Naive B cell (primary cell): ENCODE measurements around the gene FAM118B. TPM values are rescaled to one million over a fixed set of nuclear protein-coding genes. Genes with fewer than 3 reads are reported as not detected.
A peak's percentile ranks its signal among the peaks of the same experiment; 100 is the strongest.

ENCODE experiments used
- ATAC-seq, 2 donors: fragments of 150-1000 bp; cut with Tn5 transposase; 2 replicates each; pipeline ENCODE4 v1.10.0; 2021; ENCODE audit warnings: low read depth in 2 of 2, mild to moderate bottlenecking in 2 of 2, moderate library complexity in 2 of 2
- DNase-seq: peaks from one replicate; pipeline ENCODE4 v3.0.0; 2022
- H3K27ac Mint-ChIP-seq, 6 donors: one replicate each; pipeline ENCODE4 v1.8.0; 2020 to 2022; ENCODE audit warnings: mild to moderate bottlenecking in 6 of 6, mixed read lengths in 6 of 6, moderate library complexity in 5 of 6, inconsistent platforms in 2 of 6
- H3K27me3 Mint-ChIP-seq, 3 donors: one replicate each; pipeline ENCODE4 v1.8.0; 2021 to 2022; ENCODE audit warnings: mixed read lengths in 3 of 3, mild to moderate bottlenecking in 1 of 3
- H3K36me3 Mint-ChIP-seq, 2 donors: one replicate each; pipeline ENCODE4 v1.8.0; 2020 to 2022; ENCODE audit warnings: mixed read lengths in 2 of 2, inconsistent platforms in 1 of 2, mild to moderate bottlenecking in 1 of 2
- H3K4me1 Mint-ChIP-seq, 3 donors: one replicate each; pipeline ENCODE4 v1.8.0; 2020 to 2022; ENCODE audit warnings: mixed read lengths in 3 of 3, inconsistent platforms in 1 of 3, mild to moderate bottlenecking in 1 of 3, moderate library complexity in 1 of 3
- H3K4me3 Mint-ChIP-seq, 8 donors: one replicate each; pipeline ENCODE4 v1.8.0; 2020 to 2022; ENCODE audit warnings: mild to moderate bottlenecking in 8 of 8, mixed read lengths in 8 of 8, moderate library complexity in 8 of 8, inconsistent platforms in 2 of 8
- H3K9me3 Mint-ChIP-seq, 7 donors: one replicate each; pipeline ENCODE4 v1.8.0; 2020 to 2022; ENCODE audit warnings: mixed read lengths in 7 of 7, mild to moderate bottlenecking in 5 of 7, inconsistent platforms in 2 of 7, moderate library complexity in 1 of 7
- polyA plus RNA-seq, 6 donors: library from polyadenylated mRNA; unstranded; fragments of 300-500 nt; fragmentation: Illumina TruSeq; gene quantifications; one replicate each; pipeline ENCODE4 v1.2.3, GENCODE V29; 2021; ENCODE audit warnings: low read depth in 6 of 6

The FAM118B gene
- polyA plus RNA-seq, 6 donors from 2014 or later, result 9.7 to 15.2 (median 11.8) TPM

DNA sequence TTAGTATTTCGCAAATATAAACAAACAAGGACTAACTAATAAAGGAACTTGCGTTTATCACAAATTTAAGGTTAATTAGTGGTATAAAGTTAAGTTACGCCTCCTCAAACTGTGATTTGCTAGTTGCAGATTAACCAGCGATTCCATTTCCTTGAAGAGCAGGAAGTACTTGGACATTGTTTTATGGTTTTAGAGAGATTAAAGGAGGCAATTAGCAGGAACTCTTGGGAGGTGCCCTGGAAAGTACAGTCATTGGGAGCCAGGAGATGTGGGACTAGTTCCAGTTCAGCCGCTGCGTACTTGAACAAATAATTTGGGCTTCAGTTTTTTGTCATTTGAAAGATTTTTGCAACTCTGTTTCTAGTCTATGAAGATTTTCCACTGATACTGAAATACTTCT lies 3.3 kb downstream of the FAM118B start:
- ATAC-seq (no peak), DNase-seq (no peak)
- Mint-ChIP-seq H3K9me3 (no peaks in the 10 kb centered on the region), H3K4me1 (peaks cover 53 to 69% (median 57%) of the 10 kb centered on the region in 3 donors), H3K27me3 (no peaks in the 10 kb centered on the region), H3K36me3 (no peaks in the 10 kb centered on the region), H3K27ac (no peak overlapping the region), H3K4me3 (peak overlapping the region in 1 of 8 donors; percentile 74)

DNA sequence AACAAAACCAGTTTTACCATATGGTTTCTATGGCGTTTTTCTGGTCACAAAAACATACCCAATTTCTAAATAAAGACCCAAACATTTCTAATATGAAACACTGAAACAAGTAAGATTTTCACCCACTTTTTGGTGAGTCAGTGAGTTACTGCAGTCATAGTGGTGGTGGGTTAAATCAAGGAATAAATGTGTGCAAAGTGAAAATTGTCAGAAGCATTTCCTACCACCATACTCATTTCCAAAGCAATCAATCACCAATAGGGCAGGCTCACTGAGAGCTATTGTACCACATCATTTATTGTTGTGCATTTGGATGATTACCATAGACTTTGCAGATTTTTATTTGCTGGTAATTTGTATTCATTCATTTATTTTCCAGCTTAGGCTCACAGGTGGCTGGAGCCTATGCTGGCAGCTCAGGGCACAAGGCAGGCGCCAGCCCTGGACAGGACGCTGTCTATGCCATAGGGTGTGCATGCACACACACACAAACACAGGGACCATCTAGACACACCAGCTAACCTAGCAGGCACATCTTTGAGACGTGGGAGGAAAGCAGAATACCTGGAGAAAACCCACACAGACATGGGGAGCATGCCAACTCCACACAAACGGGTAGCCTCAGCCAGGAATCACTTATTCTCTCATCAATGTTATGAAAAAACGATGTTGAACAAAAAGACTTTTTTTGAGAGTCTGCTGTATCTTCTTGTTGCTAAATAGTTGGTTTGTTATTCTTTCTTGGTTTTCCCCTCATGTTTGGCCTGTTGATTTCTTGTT lies 5.1 kb downstream of the FAM118B start:
- no peaks in the 10 kb centered on the region for H3K36me3 Mint-ChIP-seq
- peaks cover 38 to 59% (median 41%) of the 10 kb centered on the region in 3 donors for H3K4me1 Mint-ChIP-seq
- peak overlapping the region in 1 of 6 donors; percentile 60 for H3K27ac Mint-ChIP-seq
- ATAC-seq (no peak), DNase-seq (no peak)
- no peaks in the 10 kb centered on the region for H3K9me3 Mint-ChIP-seq
- H3K4me3 Mint-ChIP-seq, result peak overlapping the region in 1 of 8 donors; percentile 45
- H3K27me3 Mint-ChIP-seq, result no peaks in the 10 kb centered on the region

- no peaks in the 10 kb centered on the region for H3K27me3 Mint-ChIP-seq
- ATAC-seq (no peak), DNase-seq (no peak)
- H3K4me1 Mint-ChIP-seq, result peaks cover 33 to 53% (median 34%) of the 10 kb centered on the region in 3 donors
- peak overlapping the region in 2 of 6 donors; percentile 1 to 23 for H3K27ac Mint-ChIP-seq
- peak overlapping the region in 3 of 8 donors; percentile 4 to 45 (median 30) for H3K4me3 Mint-ChIP-seq
- no peaks in the 10 kb centered on the region for H3K9me3 Mint-ChIP-seq
- no peaks in the 10 kb centered on the region for H3K36me3 Mint-ChIP-seq
Observed at GRCh38 chr11:126217491-126217890, 5.9 kb downstream of the FAM118B start.

DNA sequence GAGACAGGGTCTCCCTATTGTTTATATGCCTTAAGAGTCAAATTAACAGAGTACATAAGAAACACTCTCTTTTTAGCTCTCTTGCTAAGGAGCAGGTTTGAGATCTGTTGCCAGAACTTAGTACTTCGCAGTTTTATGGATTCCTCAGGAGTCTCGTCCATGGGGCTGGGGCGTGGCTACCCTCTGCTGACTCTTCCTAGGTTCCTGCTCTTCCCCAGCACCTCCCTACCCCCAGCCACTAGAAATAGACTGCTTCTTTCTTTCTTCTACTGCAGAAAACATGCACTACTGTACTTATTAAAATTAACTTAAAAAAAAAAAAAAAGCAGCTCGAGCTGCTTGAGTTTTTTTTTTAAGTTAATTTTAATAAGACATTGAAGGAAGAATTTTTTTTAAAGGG lies 8.0 kb downstream of the FAM118B start:
- H3K4me1 Mint-ChIP-seq, result peaks cover 24 to 42% (median 26%) of the 10 kb centered on the region in 3 donors
- no peaks in the 10 kb centered on the region for H3K9me3 Mint-ChIP-seq
- no peak overlapping the region for H3K4me3 Mint-ChIP-seq
- DNase-seq, result no peak
- H3K36me3 Mint-ChIP-seq, result no peaks in the 10 kb centered on the region
- H3K27ac Mint-ChIP-seq, result no peak overlapping the region
- ATAC-seq, result no peak
- no peaks in the 10 kb centered on the region for H3K27me3 Mint-ChIP-seq

DNA sequence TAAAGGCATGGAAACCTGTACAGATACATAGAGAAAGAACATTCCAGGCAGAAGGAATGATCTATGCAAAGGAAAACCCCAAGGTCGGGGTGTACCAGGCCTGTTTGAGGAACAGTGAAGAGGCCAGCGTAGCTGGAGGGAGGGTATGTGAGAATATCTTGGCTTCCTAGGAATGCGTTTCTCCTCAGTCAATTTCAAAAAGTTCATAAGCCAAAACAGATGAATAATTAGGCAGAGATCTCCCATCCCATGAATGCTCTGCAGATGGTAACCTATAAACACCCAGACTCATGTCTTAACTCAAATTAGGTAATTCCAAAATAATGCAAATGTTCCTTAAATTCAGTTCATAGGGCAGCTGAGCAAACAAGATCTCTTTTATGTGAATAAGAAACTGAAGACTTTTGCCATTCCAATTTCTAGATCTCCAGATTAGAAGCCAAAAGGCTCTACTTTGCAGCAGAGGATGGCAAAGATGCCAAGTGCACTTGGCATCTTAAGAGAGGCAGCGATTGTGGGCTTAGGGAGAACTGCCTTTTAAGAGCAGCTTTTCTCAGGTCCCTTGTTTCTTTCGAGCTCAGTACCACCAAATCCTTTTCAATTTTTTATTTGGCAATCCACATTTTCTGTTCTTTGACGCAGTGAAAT lies 13.2 kb downstream of the FAM118B start:
- Mint-ChIP-seq H3K27ac (no peak overlapping the region), H3K36me3 (no peaks in the 10 kb centered on the region), H3K9me3 (peaks cover 0 to 8% (median 0%) of the 10 kb centered on the region in 7 donors), H3K4me1 (peaks cover 0 to 9% (median 8%) of the 10 kb centered on the region in 3 donors), H3K27me3 (no peaks in the 10 kb centered on the region), H3K4me3 (no peak overlapping the region)
- ATAC-seq (no peak), DNase-seq (no peak)

DNA sequence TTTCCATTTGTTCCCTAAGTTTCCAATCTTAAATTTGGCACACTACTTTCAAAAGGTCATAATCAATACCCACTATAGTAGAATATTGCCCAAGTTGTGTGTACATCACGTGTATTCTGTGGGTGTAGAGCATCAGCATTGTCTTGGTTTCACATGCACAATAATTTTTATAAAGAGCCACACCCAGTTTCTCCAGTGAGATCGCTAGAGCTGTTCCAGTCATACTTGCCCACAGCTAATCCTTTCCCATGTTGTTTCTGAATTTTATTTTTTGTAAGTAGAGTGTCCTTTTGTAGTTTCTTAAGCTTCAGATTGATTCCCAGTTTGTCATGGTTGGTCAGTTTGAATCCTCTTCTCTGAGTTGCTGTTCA lies 13.7 kb downstream of the FAM118B start:
- Mint-ChIP-seq H3K4me3 (no peak overlapping the region), H3K27me3 (no peaks in the 10 kb centered on the region), H3K36me3 (no peaks in the 10 kb centered on the region), H3K4me1 (peaks cover 0 to 8% (median 6%) of the 10 kb centered on the region in 3 donors), H3K27ac (peak overlapping the region in 2 of 6 donors; percentile 28 to 59), H3K9me3 (peaks cover 0 to 8% (median 0%) of the 10 kb centered on the region in 7 donors)
- DNase-seq (no peak), ATAC-seq (no peak)

- Mint-ChIP-seq H3K4me3 (no peak overlapping the region), H3K9me3 (peaks cover 0 to 8% (median 0%) of the 10 kb centered on the region in 7 donors), H3K36me3 (no peaks in the 10 kb centered on the region), H3K27ac (no peak overlapping the region), H3K4me1 (peaks cover 0 to 8% (median 4%) of the 10 kb centered on the region in 3 donors), H3K27me3 (no peaks in the 10 kb centered on the region)
- DNase-seq (no peak), ATAC-seq (no peak)
Observed at GRCh38 chr11:126226334-126227084, 14.9 kb downstream of the FAM118B start.

DNA sequence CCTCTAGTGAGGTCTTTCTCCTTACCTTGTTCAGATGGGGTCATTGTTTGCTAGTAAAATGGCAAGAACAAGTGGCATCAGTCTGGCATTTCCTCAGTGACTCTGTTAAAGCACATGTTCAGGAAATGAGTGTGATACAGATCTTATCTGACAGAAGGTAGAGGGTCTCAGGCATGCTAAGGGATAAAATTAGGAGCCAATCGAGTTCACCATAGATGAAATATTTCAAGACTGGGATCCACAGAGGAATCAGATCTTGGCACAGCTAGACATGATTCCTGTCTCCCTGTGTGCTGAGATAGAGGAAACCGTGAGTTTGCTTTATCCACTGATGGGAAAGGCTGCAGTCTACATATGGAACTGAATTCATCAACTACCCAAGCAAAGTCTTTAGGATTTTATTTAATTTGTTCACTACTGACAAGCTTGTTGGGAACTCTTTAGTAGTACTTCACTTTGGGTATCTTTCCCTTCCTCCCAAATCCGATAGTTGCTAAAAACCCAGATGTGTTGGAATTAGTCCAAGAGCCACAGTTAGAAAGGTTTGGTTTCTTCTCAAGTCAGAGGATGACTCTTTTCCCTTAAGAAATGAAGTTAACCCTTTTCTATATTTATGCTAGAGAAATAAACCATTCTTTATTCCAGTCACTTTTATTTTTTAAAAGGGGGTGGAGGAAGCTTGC lies 18.4 kb downstream of the FAM118B start:
- H3K4me1 Mint-ChIP-seq, result peaks cover 0 to 3% (median 0%) of the 10 kb centered on the region in 3 donors
- no peaks in the 10 kb centered on the region for H3K27me3 Mint-ChIP-seq
- H3K27ac Mint-ChIP-seq, result no peak overlapping the region
- no peak overlapping the region for H3K4me3 Mint-ChIP-seq
- no peak for DNase-seq
- no peaks in the 10 kb centered on the region for H3K36me3 Mint-ChIP-seq
- no peak for ATAC-seq
- peaks cover 0 to 8% (median 0%) of the 10 kb centered on the region in 7 donors for H3K9me3 Mint-ChIP-seq

DNA sequence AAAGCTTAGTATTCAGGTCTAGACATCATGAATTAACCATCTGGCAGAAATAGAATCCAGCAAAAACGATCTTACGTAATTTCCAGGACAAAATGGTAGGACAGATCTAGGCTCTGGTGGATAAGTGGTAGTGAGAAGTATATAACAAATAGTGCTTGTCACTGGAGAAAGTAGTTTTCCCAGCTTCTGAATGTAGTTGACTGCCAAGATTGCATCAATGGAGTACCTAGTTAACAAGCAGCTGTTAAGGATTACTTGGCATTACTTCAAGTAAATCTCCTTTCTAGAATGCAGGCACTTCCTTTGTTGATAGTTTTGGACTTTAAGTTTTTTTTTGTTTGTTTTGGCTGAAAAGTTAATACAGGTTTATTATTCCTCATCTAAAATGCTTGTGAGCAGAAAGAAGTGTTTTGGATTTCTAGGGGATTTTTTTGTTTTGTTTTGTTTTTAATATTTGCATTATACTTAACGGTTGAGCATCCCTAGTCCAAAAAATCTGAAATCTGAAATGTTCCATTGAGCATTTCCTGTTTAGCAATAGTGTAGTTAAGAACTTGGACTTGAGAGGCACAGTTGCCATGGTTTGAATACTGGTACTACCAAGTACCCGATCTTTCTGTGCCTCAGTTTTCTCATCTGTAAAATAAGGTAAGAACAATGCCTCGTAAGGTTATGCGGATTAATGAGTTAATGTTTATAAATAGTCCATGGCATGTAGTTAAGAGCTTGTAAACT lies 20.3 kb downstream of the FAM118B start:
- Mint-ChIP-seq H3K4me1 (no peaks in the 10 kb centered on the region), H3K4me3 (no peak overlapping the region), H3K27me3 (no peaks in the 10 kb centered on the region), H3K9me3 (no peaks in the 10 kb centered on the region), H3K27ac (no peak overlapping the region), H3K36me3 (peaks cover 0 to 8% of the 10 kb centered on the region in 2 donors)
- ATAC-seq (no peak), DNase-seq (no peak)

DNA sequence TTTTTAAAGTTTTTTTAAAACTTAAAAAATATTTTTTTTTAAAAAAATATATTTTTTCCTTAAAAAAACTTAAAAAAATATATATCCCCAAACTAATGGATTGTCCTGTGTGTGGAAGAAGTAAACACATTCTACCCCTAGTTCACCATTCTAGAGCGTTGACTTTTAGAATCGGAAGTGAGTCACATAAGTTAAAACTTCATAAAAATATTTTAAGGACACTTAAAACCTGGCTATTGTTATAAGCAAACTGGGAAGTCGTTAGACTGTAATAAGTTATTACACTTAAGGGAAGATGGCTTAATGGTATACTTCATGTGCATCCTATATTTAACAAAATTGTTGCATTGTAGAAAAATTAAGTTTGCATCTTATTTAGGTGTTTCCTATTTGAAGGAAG lies 21.1 kb downstream of the FAM118B start:
- Mint-ChIP-seq H3K4me1 (no peaks in the 10 kb centered on the region), H3K9me3 (no peaks in the 10 kb centered on the region), H3K4me3 (no peak overlapping the region), H3K27ac (no peak overlapping the region), H3K36me3 (peaks cover 0 to 8% of the 10 kb centered on the region in 2 donors), H3K27me3 (no peaks in the 10 kb centered on the region)
- no peak for DNase-seq
- no peak for ATAC-seq

DNA sequence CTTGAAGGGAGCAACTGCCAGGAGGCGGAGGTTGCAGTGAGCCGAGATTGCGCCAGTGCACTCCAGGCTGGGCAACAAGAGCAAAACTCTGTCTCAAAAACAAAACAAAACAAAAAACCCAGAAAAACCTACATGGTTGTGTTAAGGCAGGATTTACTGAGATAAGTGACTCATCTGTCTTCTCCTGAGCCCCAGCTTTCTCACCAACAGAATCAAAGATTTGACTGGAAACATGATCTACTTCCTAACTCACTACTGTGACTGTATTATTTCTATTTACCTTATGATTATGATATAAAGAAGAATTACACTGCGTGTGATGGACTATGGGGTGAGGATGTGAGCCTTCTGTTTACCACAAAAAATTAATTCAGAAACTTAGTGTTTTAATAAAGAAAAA lies 21.8 kb downstream of the FAM118B start:
- no peaks in the 10 kb centered on the region for H3K27me3 Mint-ChIP-seq
- peaks cover 0 to 8% of the 10 kb centered on the region in 2 donors for H3K36me3 Mint-ChIP-seq
- no peaks in the 10 kb centered on the region for H3K4me1 Mint-ChIP-seq
- ATAC-seq, result no peak
- H3K9me3 Mint-ChIP-seq, result no peaks in the 10 kb centered on the region
- H3K27ac Mint-ChIP-seq, result no peak overlapping the region
- H3K4me3 Mint-ChIP-seq, result no peak overlapping the region
- no peak for DNase-seq

DNA sequence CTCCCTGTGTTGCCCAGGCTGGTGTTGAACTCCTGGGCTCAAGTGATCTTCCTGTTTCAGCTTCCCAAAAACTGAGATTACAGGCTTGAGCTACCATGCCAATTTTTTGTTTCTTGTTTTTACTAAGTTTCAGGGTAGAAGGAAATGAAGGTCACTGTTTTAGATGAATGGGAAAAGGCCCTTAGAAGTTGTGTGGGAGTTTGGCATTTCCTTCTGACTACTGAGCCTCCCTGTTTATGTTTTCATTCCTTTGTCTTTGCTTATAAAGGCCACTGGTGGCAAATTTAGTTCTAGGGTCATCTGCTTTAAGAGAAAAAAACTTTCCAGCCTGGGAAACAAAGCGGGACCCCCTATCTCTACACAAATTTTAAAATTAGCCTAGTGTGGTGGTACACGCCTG lies 35.1 kb downstream of the FAM118B start:
- Mint-ChIP-seq H3K4me3 (no peak overlapping the region), H3K27me3 (no peaks in the 10 kb centered on the region), H3K36me3 (peaks cover 0 to 11% of the 10 kb centered on the region in 2 donors), H3K27ac (no peak overlapping the region), H3K4me1 (no peaks in the 10 kb centered on the region), H3K9me3 (no peaks in the 10 kb centered on the region)
- ATAC-seq (no peak), DNase-seq (no peak)

- Mint-ChIP-seq H3K9me3 (no peaks in the 10 kb centered on the region), H3K4me3 (no peak overlapping the region), H3K27ac (no peak overlapping the region), H3K4me1 (no peaks in the 10 kb centered on the region), H3K27me3 (no peaks in the 10 kb centered on the region), H3K36me3 (peaks cover 8 to 16% of the 10 kb centered on the region in 2 donors)
- no peak for ATAC-seq
- DNase-seq, result no peak
Observed at GRCh38 chr11:126253265-126253664, 41.7 kb downstream of the FAM118B start.
